Trophoblast cell (in vitro differentiated cells and primary cell): ENCODE measurements around the gene PTBP1.

Source experiments
- DNase-seq, 2 donors: peaks; one replicate each; pipeline ENCODE4 v3.0.0-alpha.2; 2016
- H2AFZ ChIP-seq: 2 replicates; pipeline ENCODE4 v1.6.1; 2013; ENCODE audit warnings: low read length, moderate library complexity, mild to moderate bottlenecking; ENCODE audit not compliant: insufficient read depth, poor library complexity
- H2AK5ac ChIP-seq: 2 replicates; pipeline ENCODE4 v1.6.1; 2013; ENCODE audit warnings: mild to moderate bottlenecking, low read length
- H2BK120ac ChIP-seq: 2 replicates; pipeline ENCODE4 v1.6.1; 2013; ENCODE audit warnings: low read length, mild to moderate bottlenecking, moderate library complexity; ENCODE audit not compliant: insufficient read depth, poor library complexity
- H2BK12ac ChIP-seq: 2 replicates; pipeline ENCODE4 v1.6.1; 2013; ENCODE audit warnings: mild to moderate bottlenecking, low read length, moderate library complexity
- H2BK5ac ChIP-seq: 2 replicates; pipeline ENCODE4 v1.6.1; 2013; ENCODE audit warnings: low read length, low read depth, moderate library complexity, mild to moderate bottlenecking; ENCODE audit not compliant: poor library complexity
- H3K14ac ChIP-seq: 2 replicates; pipeline ENCODE4 v1.6.1; 2013; ENCODE audit warnings: mild to moderate bottlenecking, low read length
- H3K18ac ChIP-seq: 2 replicates; pipeline ENCODE4 v1.6.1; 2013; ENCODE audit warnings: mild to moderate bottlenecking, low read length
- H3K23ac ChIP-seq: 2 replicates; pipeline ENCODE4 v1.6.1; 2013; ENCODE audit warnings: low read length
- H3K27ac ChIP-seq: 2 replicates; pipeline ENCODE4 v1.5.1; 2013; ENCODE audit warnings: low read depth, mild to moderate bottlenecking, inconsistent platforms, low read length, moderate library complexity
- H3K27me3 ChIP-seq: 2 replicates; pipeline ENCODE4 v1.6.1; 2013; ENCODE audit warnings: inconsistent platforms, mild to moderate bottlenecking, low read length, moderate library complexity; ENCODE audit not compliant: insufficient read depth
- H3K36me3 ChIP-seq, 2 experiments: 1 replicate in 1 of 2; 2 replicates in 1 of 2; pipeline ENCODE4 v1.6.1; 2013; ENCODE audit warnings: low read length in 2 of 2, mild to moderate bottlenecking in 2 of 2, moderate library complexity in 1 of 2; ENCODE audit not compliant: insufficient read depth in 2 of 2, control insufficient read depth in 1 of 2
- H3K4ac ChIP-seq: 2 replicates; pipeline ENCODE4 v1.6.1; 2013; ENCODE audit warnings: low read depth, mild to moderate bottlenecking, low read length, moderate library complexity
- H3K4me1 ChIP-seq, 2 experiments: 1 replicate in 1 of 2; 2 replicates in 1 of 2; pipeline ENCODE4 v1.6.1; 2013; ENCODE audit warnings: low read length in 2 of 2, mild to moderate bottlenecking in 2 of 2, moderate library complexity in 1 of 2; ENCODE audit not compliant: insufficient read depth in 2 of 2, control insufficient read depth in 1 of 2
- H3K4me2 ChIP-seq: 2 replicates; pipeline ENCODE4 v1.6.1; 2013; ENCODE audit warnings: inconsistent platforms, mild to moderate bottlenecking, low read length, moderate library complexity
- H3K4me3 ChIP-seq: 2 replicates; pipeline ENCODE4 v1.5.1; 2013; ENCODE audit warnings: mild to moderate bottlenecking, low read depth, low read length, inconsistent platforms
- H3K79me1 ChIP-seq: one replicate; pipeline ENCODE4 v1.6.1; 2013; ENCODE audit warnings: low read length
- H3K79me2 ChIP-seq: 2 replicates; pipeline ENCODE4 v1.6.1; 2013; ENCODE audit warnings: low read length, mild to moderate bottlenecking; ENCODE audit not compliant: control insufficient read depth, insufficient read depth, poor library complexity
- H3K9ac ChIP-seq: 2 replicates; pipeline ENCODE4 v1.6.1; 2013; ENCODE audit warnings: mild to moderate bottlenecking, low read length
- H3K9me3 ChIP-seq: 2 replicates; pipeline ENCODE4 v1.6.1; 2013; ENCODE audit warnings: low read depth, mild to moderate bottlenecking, control low read depth, inconsistent platforms, low read length; ENCODE audit not compliant: insufficient read depth
- H4K12ac ChIP-seq: 2 replicates; pipeline ENCODE4 v1.6.1; 2013; ENCODE audit warnings: low read depth, mild to moderate bottlenecking, low read length, moderate library complexity
- H4K8ac ChIP-seq: 2 replicates; pipeline ENCODE4 v1.6.1; 2013; ENCODE audit warnings: low read depth, mild to moderate bottlenecking, low read length, moderate library complexity
- H4K91ac ChIP-seq: one replicate; pipeline ENCODE4 v1.6.1; 2013; ENCODE audit warnings: low read depth, mild to moderate bottlenecking, low read length, moderate library complexity
- WGBS: extraction: QIAGEN DNeasy Blood & Tissue Kit; methylation state at CpG from one replicate; pipeline ENCODE4 v1.1.7; 2013; ENCODE audit warnings: missing lambda C conversion rate; ENCODE audit not compliant: insufficient read length, insufficient coverage; ENCODE audit errors: extremely low coverage; 5-methylcytosine and 5-hydroxymethylcytosine counted together

Gene PTBP1

DNA sequence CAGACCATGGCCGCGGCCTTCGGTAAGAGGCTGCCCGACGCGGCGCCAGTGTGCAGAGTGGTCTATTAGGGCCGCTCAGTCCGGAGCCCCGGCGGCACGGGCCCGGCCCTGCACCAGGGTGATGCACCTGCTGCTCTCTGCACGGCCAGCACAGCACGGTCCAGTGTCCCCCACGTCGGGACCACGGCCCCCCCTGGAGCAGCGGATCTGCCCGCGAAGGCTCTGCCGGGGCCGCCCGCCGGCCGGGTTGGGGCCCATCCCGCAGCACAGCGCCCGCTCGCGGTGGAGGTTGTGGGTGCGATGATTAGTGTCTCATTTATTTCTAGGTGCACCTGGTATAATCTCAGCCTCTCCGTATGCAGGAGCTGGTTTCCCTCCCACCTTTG, 7.9 kb downstream of the PTBP1 start:
- H4K8ac ChIP-seq: no peak overlapping the region
- H3K36me3 ChIP-seq: peaks cover 97 to 98% of the 10 kb centered on the region in 2 experiments
- DNase-seq: no peak
- H2AK5ac ChIP-seq: no peak overlapping the region
- no peak overlapping the region for H2AFZ ChIP-seq
- H3K27ac ChIP-seq: no peak overlapping the region
- H3K27me3 ChIP-seq: no peaks in the 10 kb centered on the region
- no peak overlapping the region for H3K18ac ChIP-seq
- peaks cover 18 to 19% of the 10 kb centered on the region in 2 experiments for H3K4me1 ChIP-seq
- H2BK120ac ChIP-seq: no peak overlapping the region
- peaks cover 46% of the 10 kb centered on the region for H3K79me2 ChIP-seq
- no peak overlapping the region for H2BK12ac ChIP-seq
- H2BK5ac ChIP-seq: no peak overlapping the region
- H3K9me3 ChIP-seq: peaks cover 3% of the 10 kb centered on the region
- no peak overlapping the region for H4K12ac ChIP-seq
- no peak overlapping the region for H3K23ac ChIP-seq
- H3K79me1 ChIP-seq: peaks cover 2% of the 10 kb centered on the region
- H3K14ac ChIP-seq: no peak overlapping the region
- no CpG with 5 or more reads among the region's 33 CpGs for WGBS
- H3K4me2 ChIP-seq: no peak overlapping the region
- no peak overlapping the region for H3K9ac ChIP-seq
- no peak overlapping the region for H4K91ac ChIP-seq
- H3K4me3 ChIP-seq: no peak overlapping the region
- peak overlapping the region; percentile 97 for H3K4ac ChIP-seq

DNA sequence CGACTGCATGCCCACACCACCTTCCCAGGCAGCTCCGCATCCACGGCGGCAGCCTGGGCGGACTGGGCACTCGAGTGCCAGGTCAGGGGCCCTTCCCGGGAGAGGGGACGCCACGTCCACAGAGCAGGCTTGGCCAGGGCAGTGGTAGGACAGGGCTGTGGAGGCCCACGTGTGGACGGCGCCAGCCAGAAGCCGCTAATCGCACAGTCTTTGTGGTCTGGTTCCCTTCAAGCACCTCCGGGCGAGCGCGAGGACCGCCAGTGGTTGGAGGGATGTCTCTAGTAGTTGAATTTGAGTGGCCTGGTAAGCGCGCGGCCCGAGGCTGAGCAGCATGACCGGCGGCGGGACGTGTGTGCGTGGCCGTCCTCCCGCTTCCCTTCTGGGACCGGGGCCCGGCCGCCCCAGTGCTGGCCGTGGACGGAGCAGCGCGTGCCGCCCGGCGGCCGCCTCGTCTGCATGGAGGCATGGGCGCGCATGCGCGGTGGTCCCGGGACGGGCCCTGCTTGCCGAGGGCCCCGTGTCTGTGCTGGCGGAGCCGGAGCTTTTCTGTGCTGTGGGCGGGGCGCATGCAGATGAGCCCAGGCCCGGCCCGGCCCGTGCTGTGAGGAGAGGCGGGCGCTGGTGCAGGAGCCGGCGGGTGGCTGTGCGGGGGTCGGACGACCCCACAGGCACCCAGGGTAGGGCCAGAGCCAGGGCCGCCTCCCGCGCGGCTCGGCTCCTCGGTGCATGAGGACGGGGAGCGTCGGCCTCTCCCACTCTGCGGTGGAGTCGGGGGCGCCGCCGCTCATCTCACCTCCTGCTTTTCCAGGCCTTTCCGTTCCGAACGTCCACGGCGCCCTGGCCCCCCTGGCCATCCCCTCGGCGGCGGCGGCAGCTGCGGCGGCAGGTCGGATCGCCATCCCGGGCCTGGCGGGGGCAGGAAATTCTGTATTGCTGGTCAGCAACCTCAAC, 8.6 kb downstream of the PTBP1 start:
- Histone ChIP-seq H2AK5ac (no peak overlapping the region), H2AFZ (no peak overlapping the region), H3K79me1 (no peaks in the 10 kb centered on the region), H3K79me2 (peaks cover 41% of the 10 kb centered on the region), H3K4ac (peak overlapping the region; percentile 97), H3K23ac (no peak overlapping the region), H3K36me3 (peaks cover 99% of the 10 kb centered on the region in 2 experiments), H3K4me1 (peaks cover 12 to 13% of the 10 kb centered on the region in 2 experiments), H3K27me3 (no peaks in the 10 kb centered on the region), H3K9ac (no peak overlapping the region), H2BK5ac (no peak overlapping the region), H4K8ac (no peak overlapping the region), H2BK120ac (no peak overlapping the region), H3K27ac (no peak overlapping the region), H3K9me3 (peaks cover 3% of the 10 kb centered on the region), H4K91ac (no peak overlapping the region), H3K4me2 (no peak overlapping the region), H3K18ac (no peak overlapping the region), H3K14ac (no peak overlapping the region), H4K12ac (no peak overlapping the region), H3K4me3 (no peak overlapping the region), H2BK12ac (no peak overlapping the region)
- no CpG with 5 or more reads among the region's 93 CpGs for WGBS
- DNase-seq: no peak

DNA sequence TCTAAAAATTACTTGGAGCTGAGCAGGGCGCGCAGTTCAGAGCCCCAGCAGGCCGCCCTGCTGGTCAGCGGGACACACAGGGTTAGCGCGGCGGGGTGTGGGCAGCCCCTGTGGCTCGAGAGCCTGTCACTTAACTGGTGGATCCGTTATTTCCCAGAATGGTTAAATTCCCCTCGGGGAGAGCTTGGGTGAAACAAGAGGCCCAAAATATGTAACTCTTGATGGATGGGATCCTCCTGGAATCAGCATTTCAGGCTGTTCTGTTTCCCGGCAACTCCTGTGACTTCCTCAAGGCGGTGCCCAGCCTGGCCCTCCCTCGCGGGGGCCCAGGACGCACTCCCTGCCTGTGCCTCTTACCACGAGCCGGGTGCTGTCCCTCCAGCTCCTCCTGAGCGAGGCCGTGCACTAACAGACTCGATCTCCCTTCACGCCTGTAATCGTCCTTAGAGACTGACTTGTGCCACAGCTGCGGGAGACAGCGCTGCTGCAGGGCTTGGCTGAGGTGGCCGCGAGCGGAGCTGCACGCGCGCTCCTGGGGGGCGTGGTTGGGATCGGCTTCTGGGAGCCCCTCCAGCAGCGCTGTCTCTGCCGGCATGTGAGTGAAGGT, 9.7 kb downstream of the PTBP1 start:
- Histone ChIP-seq H3K27ac (no peak overlapping the region), H3K4ac (peak overlapping the region; percentile 3), H3K9me3 (peaks cover 3% of the 10 kb centered on the region), H4K8ac (no peak overlapping the region), H3K36me3 (peaks cover 97 to 99% of the 10 kb centered on the region in 2 experiments), H3K79me1 (no peaks in the 10 kb centered on the region), H3K27me3 (no peaks in the 10 kb centered on the region), H3K18ac (no peak overlapping the region), H2BK120ac (no peak overlapping the region), H4K12ac (no peak overlapping the region), H3K23ac (no peak overlapping the region), H2AFZ (no peak overlapping the region), H2AK5ac (no peak overlapping the region), H2BK5ac (no peak overlapping the region), H3K4me3 (no peak overlapping the region), H3K14ac (no peak overlapping the region), H4K91ac (no peak overlapping the region), H3K4me1 (peaks cover 2 to 3% of the 10 kb centered on the region in 2 experiments), H3K4me2 (no peak overlapping the region), H3K9ac (no peak overlapping the region), H3K79me2 (peaks cover 31% of the 10 kb centered on the region), H2BK12ac (no peak overlapping the region)
- WGBS: no CpG with 5 or more reads among the region's 34 CpGs
- DNase-seq: peak in 1 of 2 donors; percentile 4

DNA sequence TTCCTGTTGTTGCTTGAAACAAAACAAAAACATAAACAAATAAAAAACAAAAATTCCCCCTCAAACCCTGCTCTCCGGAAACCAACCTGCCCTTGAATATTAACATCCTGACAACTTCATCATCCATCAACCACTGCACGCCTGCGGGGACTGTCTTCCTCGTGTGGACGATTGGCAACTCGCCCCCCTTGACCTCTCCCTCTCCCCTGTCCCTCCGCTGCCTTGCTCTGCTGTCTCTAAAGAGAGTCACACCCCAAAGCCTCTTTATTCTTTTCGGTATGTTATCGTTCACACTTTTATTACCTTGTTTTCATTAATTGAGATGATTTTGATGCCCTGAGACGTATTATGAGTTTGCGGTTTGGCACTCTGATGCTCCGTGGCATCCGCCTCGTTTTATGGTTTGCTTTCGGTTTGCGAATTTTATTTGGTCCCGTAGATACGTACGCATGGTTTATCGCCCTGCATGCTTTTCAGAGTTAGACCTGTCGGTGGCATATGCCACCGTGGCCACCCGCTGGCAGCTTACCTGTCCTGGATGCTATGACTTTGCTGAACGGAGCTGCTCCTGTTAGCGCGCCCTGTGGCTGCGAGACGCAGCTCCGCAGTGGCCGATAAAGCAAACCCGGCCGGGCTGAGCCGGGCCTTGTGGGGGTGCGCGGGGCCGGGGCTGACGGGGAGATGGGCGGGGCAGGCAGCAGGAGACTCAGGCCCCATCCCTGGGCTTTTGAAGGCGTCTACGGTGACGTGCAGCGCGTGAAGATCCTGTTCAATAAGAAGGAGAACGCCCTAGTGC, 10.6 kb downstream of the PTBP1 start:
- Histone ChIP-seq H3K23ac (no peak overlapping the region), H4K8ac (no peak overlapping the region), H3K4me1 (no peaks in the 10 kb centered on the region), H2AK5ac (no peak overlapping the region), H4K12ac (no peak overlapping the region), H3K27ac (no peak overlapping the region), H2BK120ac (no peak overlapping the region), H2AFZ (no peak overlapping the region), H3K27me3 (no peaks in the 10 kb centered on the region), H2BK5ac (no peak overlapping the region), H3K9me3 (peaks cover 4% of the 10 kb centered on the region), H3K9ac (no peak overlapping the region), H3K79me2 (peaks cover 21% of the 10 kb centered on the region), H2BK12ac (no peak overlapping the region), H3K4me2 (no peak overlapping the region), H3K14ac (no peak overlapping the region), H4K91ac (no peak overlapping the region), H3K4me3 (no peak overlapping the region), H3K79me1 (no peaks in the 10 kb centered on the region), H3K18ac (no peak overlapping the region), H3K4ac (no peak overlapping the region), H3K36me3 (peaks cover 96 to 99% of the 10 kb centered on the region in 2 experiments)
- no peak for DNase-seq
- 100% methylated on average over 1 of the region's 44 CpGs for WGBS
